ENCODE data around the gene HS2ST1.
"Not testable (repeated sequence)": the region's sequence is repeated elsewhere in the genome, so short reads cannot be mapped to it uniquely, and the experiment has no call there.

HS2ST1 gene

GRCh38 chr1:86914601-86914997 is at the start of gene HS2ST1:
HS2ST1 (plus strand) TSS chr1:86914635.
- DNase-seq = no peak

- DNase-seq = no peak
Observed at GRCh38 chr1:86865973-86866637, 48.3 kb upstream of the HS2ST1 start.

GRCh38 chr1:86866665-86867064 is 47.8 kb upstream of the HS2ST1 start:
- no peak for DNase-seq

GRCh38 chr1:86867278-86867677 is 47.2 kb upstream of the HS2ST1 start:
- DNase-seq = not testable (repeated sequence)

GRCh38 chr1:86868477-86868876 is 46.0 kb upstream of the HS2ST1 start:
- no peak for DNase-seq

GRCh38 chr1:86871001-86871400 is 43.4 kb upstream of the HS2ST1 start:
- DNase-seq = no peak

- peak; percentile 11 for DNase-seq
Observed at GRCh38 chr1:86872086-86872485, 42.3 kb upstream of the HS2ST1 start.

- DNase-seq = no peak
Observed at GRCh38 chr1:86875722-86876121, 38.7 kb upstream of the HS2ST1 start.

GRCh38 chr1:86887479-86888162 is 26.8 kb upstream of the HS2ST1 start:
- DNase-seq = no peak

- DNase-seq = no peak
Observed at GRCh38 chr1:86888327-86888726, 26.1 kb upstream of the HS2ST1 start.

- not testable (repeated sequence) for DNase-seq
Observed at GRCh38 chr1:86899401-86899800, 15.0 kb upstream of the HS2ST1 start.

GRCh38 chr1:86905875-86906274 is 8.6 kb upstream of the HS2ST1 start:
- no peak for DNase-seq

GRCh38 chr1:86906419-86906818 is 8.0 kb upstream of the HS2ST1 start:
- peak; percentile 6 for DNase-seq

- no peak for DNase-seq
Observed at GRCh38 chr1:86912281-86912900, 2.0 kb upstream of the HS2ST1 start.

- peak; percentile 23 for DNase-seq
Observed at GRCh38 chr1:86913399-86913895, 988 bp upstream of the HS2ST1 start.

GRCh38 chr1:86913896-86914600 is 387 bp upstream of the HS2ST1 start, which contains the start of gene SELENOF:
SELENOF (minus strand) TSS chr1:86914126; CDS start chr1:86914111, 15 bp downstream.
- DNase-seq = peak; percentile 100

GRCh38 chr1:86914998-86915736 is 732 bp downstream of the HS2ST1 start:
- peak; percentile 36 for DNase-seq

GRCh38 chr1:86915737-86916235 is 1.4 kb downstream of the HS2ST1 start:
- no peak for DNase-seq

- DNase-seq = no peak
Observed at GRCh38 chr1:86916752-86917151, 2.3 kb downstream of the HS2ST1 start.

- DNase-seq = no peak
Observed at GRCh38 chr1:86922445-86922844, 8.0 kb downstream of the HS2ST1 start.

GRCh38 chr1:86924324-86924960 is 10.0 kb downstream of the HS2ST1 start:
- no peak for DNase-seq

- DNase-seq = no peak
Observed at GRCh38 chr1:86925742-86926141, 11.3 kb downstream of the HS2ST1 start.

Data from COR-L47 (cell line).